Measurements from ENCODE around the gene PKNOX2. TPM values are rescaled to one million over a fixed set of nuclear protein-coding genes. Genes with fewer than 3 reads are reported as not detected.

Gene PKNOX2
- total RNA-seq, 6 experiments from 2014 or later, result 0.09 to 0.31 (median 0.14) TPM

DNA sequence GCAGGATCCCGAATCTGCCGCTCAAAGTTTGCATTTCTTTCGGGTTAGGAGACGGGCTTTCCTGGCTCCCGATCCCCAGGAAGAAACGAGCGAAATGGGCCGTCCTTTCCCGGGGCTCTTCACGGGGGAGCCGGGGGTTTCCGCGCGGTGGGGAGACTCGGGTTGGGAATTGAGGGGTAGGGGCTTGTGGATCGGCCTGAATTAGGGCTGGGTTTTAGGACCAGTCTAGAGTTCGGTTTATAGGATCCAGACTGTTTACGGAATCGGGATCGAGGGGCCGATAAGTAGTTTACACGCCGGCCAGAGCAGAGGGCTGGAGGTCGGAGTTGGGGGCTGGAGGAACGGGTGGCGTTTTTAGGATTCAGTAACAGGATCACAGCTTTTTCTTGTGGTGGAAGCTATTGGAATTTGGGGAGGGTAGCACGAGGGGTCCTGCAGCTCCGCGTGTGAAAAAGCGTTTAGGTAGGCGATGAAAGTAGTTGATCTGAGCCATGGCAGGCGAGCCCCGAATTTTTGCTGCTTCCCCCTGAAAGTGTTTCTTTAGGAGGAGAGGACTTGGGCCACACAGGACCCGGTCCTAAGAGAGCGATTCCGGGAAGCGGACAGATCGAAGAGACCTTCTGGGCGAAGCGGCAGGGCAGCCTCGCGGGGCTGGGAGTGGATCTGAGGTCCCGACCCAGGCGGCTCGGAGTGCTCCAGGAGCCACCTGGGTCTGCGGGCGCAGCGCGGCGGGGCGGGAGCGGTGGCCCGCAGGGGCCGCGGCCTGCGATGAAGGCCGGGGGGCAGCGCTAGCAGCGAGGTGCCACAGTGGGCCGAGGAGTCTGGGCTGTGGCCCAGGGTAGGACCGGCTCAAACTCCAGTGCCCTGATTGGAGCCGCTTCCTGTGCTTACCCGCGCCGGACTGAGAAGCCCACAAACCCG lies 1.6 kb downstream of the PKNOX2 start:
- no peaks in the 10 kb centered on the region for H3K9me3 ChIP-seq
- peaks cover 0 to 26% (median 5%) of the 10 kb centered on the region in 4 donors for H3K4me1 ChIP-seq
- peak overlapping the region; percentile 43 to 53 (median 49) for H3K4me3 ChIP-seq
- H3K27ac ChIP-seq, result peak overlapping the region in 1 of 3 donors; percentile 13
- intact Hi-C loops (cut with DNase I), result loop anchor here in 1 of 2 donors (10.0 kb wide), 1 partner anchor 179 kb away; no protein-coding TSS in a partner anchor
- DNase-seq (peak in 1 of 3 donors; percentile 32), ATAC-seq (peak; percentile 12 to 23 (median 16))
- H3K27me3 ChIP-seq, result peaks cover 0 to 7% of the 10 kb centered on the region in 2 donors
- TF ChIP-seq, protein P1, sequence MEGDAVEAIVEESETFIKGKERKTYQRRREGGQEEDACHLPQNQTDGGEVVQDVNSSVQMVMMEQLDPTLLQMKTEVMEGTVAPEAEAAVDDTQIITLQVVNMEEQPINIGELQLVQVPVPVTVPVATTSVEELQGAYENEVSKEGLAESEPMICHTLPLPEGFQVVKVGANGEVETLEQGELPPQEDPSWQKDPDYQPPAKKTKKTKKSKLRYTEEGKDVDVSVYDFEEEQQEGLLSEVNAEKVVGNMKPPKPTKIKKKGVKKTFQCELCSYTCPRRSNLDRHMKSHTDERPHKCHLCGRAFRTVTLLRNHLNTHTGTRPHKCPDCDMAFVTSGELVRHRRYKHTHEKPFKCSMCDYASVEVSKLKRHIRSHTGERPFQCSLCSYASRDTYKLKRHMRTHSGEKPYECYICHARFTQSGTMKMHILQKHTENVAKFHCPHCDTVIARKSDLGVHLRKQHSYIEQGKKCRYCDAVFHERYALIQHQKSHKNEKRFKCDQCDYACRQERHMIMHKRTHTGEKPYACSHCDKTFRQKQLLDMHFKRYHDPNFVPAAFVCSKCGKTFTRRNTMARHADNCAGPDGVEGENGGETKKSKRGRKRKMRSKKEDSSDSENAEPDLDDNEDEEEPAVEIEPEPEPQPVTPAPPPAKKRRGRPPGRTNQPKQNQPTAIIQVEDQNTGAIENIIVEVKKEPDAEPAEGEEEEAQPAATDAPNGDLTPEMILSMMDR (IDR thresholded peaks at IDR 0.05), result no peak
- TF ChIP-seq POLR2A (IDR thresholded peaks at IDR 0.05), result no peak
- H3K36me3 ChIP-seq, result no peaks in the 10 kb centered on the region
- WGBS (ENCODE audit: insufficient coverage, low coverage, low lambda C conversion rate, missing lambda C conversion rate), result 5% methylated on average over 39 of the region's 66 CpGs

DNA sequence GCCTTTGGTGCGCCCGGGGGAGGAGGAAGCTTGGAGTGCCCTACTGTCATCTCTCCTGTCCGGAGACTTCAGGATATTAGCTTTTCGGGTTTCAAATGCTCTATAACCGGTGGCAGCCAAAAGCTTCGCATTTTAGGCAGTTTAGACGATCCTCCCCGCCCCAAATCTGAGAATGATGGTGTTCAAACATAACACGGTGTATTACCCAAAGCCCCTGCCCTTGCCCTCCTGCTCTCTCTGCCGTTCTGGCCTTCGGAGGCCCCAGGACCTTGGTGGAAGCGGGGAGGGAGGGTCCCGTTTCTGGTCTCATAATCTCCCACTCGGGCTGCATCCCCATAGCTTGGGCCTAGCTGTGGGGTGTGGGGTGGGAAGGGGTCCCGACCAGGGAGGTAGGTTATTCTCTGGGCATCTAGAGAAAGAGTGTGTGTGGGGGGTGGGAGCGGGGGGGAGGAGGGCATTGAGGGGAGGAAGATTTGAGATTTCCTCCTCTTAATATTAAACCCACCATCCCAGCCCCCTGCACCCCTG lies 2.3 kb downstream of the PKNOX2 start:
- Histone ChIP-seq H3K4me3 (peak overlapping the region in 2 of 3 donors; percentile 43 to 53), H3K4me1 (peaks cover 0 to 26% (median 5%) of the 10 kb centered on the region in 4 donors), H3K27ac (no peak overlapping the region), H3K36me3 (no peaks in the 10 kb centered on the region), H3K9me3 (no peaks in the 10 kb centered on the region), H3K27me3 (peaks cover 0 to 7% of the 10 kb centered on the region in 2 donors)
- no peak for TF ChIP-seq POLR2A (IDR thresholded peaks at IDR 0.05)
- TF ChIP-seq, protein P1 (IDR thresholded peaks at IDR 0.05), result no peak
- ATAC-seq, result no peak
- WGBS (ENCODE audit: insufficient coverage, low coverage, low lambda C conversion rate, missing lambda C conversion rate), result 71% methylated on average over 5 of the region's 16 CpGs
- DNase-seq, result no peak
- intact Hi-C loops (cut with DNase I), result loop anchor here in 1 of 2 donors (10.0 kb wide), 1 partner anchor 178 kb away; no protein-coding TSS in a partner anchor

DNA sequence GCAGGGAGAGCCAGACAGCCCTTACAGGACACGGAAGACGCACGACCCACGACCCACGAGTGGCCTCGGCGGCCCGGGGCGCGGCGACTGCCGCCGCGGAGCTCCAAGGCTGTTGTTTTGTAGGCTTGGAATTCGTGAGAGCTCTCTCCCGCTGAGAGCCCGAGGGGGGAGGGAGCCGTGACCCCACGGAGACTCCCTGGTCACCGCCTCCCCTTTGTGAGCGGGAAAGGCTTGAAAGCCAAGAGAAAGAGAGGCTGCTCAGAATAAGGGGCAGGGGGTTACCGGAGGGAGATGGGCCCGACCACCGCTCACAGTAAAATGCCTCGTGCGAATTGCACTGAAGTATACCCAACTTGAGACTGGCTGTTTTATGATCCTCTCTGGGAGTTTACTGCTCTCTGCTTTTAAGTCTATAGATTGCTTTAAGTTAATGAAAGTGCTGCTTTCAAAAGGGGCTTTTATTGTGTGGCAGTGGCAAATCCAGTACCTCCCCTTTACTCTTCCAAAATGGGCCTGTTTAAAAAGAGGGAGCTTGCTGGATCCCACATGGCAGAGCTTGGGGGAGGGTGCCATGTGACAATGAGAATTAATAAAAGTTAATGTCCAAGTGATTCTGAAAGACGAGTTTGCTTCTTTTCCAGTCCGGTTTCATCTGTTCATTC lies 2.9 kb downstream of the PKNOX2 start:
- Histone ChIP-seq H3K4me3 (no peak overlapping the region), H3K4me1 (peaks cover 0 to 26% (median 5%) of the 10 kb centered on the region in 4 donors), H3K9me3 (no peaks in the 10 kb centered on the region), H3K27ac (peak overlapping the region in 1 of 3 donors; percentile 33), H3K27me3 (peaks cover 0 to 7% of the 10 kb centered on the region in 2 donors), H3K36me3 (no peaks in the 10 kb centered on the region)
- intact Hi-C loops (cut with DNase I), result loop anchor here in 1 of 2 donors (10.0 kb wide), 1 partner anchor 177 kb away; no protein-coding TSS in a partner anchor
- TF ChIP-seq POLR2A (IDR thresholded peaks at IDR 0.05), result no peak
- TF ChIP-seq, protein P1 (IDR thresholded peaks at IDR 0.05), result no peak
- DNase-seq (no peak), ATAC-seq (no peak)
- 63% methylated on average over 10 of the region's 28 CpGs for WGBS (ENCODE audit: insufficient coverage, low coverage, low lambda C conversion rate, missing lambda C conversion rate)
